ENCODE measurements around the gene NMT2.

DNA sequence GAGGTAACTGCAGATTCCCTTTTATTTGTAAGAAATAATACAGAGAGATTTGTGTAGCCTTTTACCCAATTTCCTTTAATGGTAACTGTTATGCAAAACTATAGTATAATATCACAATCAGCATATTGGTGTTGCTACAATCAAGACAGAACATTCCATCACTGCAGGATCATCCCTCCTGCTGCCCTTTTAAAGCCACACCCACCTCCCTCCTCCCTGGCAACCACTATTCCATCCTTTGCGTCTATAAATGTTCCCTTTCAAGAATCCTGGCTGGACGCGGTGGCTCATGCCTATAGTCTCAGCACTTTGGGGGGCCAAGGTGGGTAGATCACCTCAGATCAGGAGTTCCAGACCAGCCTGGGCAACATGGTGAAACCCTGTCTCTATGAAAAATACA is 93.1 kb downstream of the NMT2 start:
- TF ChIP-seq, protein P1, sequence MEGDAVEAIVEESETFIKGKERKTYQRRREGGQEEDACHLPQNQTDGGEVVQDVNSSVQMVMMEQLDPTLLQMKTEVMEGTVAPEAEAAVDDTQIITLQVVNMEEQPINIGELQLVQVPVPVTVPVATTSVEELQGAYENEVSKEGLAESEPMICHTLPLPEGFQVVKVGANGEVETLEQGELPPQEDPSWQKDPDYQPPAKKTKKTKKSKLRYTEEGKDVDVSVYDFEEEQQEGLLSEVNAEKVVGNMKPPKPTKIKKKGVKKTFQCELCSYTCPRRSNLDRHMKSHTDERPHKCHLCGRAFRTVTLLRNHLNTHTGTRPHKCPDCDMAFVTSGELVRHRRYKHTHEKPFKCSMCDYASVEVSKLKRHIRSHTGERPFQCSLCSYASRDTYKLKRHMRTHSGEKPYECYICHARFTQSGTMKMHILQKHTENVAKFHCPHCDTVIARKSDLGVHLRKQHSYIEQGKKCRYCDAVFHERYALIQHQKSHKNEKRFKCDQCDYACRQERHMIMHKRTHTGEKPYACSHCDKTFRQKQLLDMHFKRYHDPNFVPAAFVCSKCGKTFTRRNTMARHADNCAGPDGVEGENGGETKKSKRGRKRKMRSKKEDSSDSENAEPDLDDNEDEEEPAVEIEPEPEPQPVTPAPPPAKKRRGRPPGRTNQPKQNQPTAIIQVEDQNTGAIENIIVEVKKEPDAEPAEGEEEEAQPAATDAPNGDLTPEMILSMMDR (IDR thresholded peaks at IDR 0.05): no peak
- no peak for TF ChIP-seq POLR2A (IDR thresholded peaks at IDR 0.05)

Data from right lobe of liver (tissue), 4 donors.